H1 (cell line): ENCODE data around the gene CDC42EP4. TPM values are rescaled to one million over a fixed set of nuclear protein-coding genes. Genes with fewer than 3 reads are reported as not detected.

Source experiments
- CTCF ChIA-PET: fragments of 300-600 bp; sonication (Branson Sonifier 250); formaldehyde crosslinking; loops from one replicate; lab custom pipeline; 2021; ENCODE audit not compliant: partially characterized antibody; lab: Charles Lee
- POLR2A ChIA-PET: fragments of 300-600 bp; sonication (Branson Sonifier 250); formaldehyde crosslinking; loops from one replicate; lab custom pipeline; 2021; ENCODE audit warnings: inconsistent platforms; ENCODE audit not compliant: partially characterized antibody; lab: Charles Lee
- DNase-seq, 2 experiments: peaks; one replicate each; pipeline versions ENCODE4 v3.0.0 to v3.0.0-alpha.2; 2010 to 2022; ENCODE audit warnings: low spot score in 2 of 2, low read depth in 1 of 2, mixed read lengths in 1 of 2
- FAIRE-seq: peaks from 2 replicates; lab custom pipeline; 2011; peaks lifted over from hg19 to GRCh38; lab: Jason Lieb, UNC
- H2AFZ ChIP-seq: 2 replicates; pipeline ENCODE4 v1.8.1; 2012; ENCODE audit warnings: low read length, inconsistent platforms
- H2AK5ac ChIP-seq: 2 replicates; pipeline ENCODE4 v1.6.1; 2013; ENCODE audit warnings: low read depth, low read length
- H2BK120ac ChIP-seq: replicated peaks from 2 replicates; pipeline ENCODE3; 2013; ENCODE audit warnings: low read depth, low read length, inconsistent platforms
- H2BK12ac ChIP-seq: 2 replicates; pipeline ENCODE4 v1.6.1; 2013; ENCODE audit warnings: low read depth, low read length
- H2BK15ac ChIP-seq: 2 replicates; pipeline ENCODE4 v1.6.1; 2013; ENCODE audit warnings: low read length
- H2BK20ac ChIP-seq: 2 replicates; pipeline ENCODE4 v1.6.1; 2013; ENCODE audit warnings: low read length
- H2BK5ac ChIP-seq: 2 replicates; pipeline ENCODE4 v1.6.1; 2013; ENCODE audit warnings: low read depth, low read length
- H3K14ac ChIP-seq: 2 replicates; pipeline ENCODE4 v1.6.1; 2013; ENCODE audit warnings: inconsistent platforms; ENCODE audit not compliant: insufficient read length
- H3K18ac ChIP-seq: 2 replicates; pipeline ENCODE4 v1.6.1; 2013; ENCODE audit warnings: low read length; ENCODE audit errors: extremely low read depth
- H3K23ac ChIP-seq: 2 replicates; pipeline ENCODE4 v1.6.1; 2013; ENCODE audit warnings: inconsistent platforms; ENCODE audit not compliant: insufficient read length
- H3K23me2 ChIP-seq: 2 replicates; pipeline ENCODE4 v1.6.1; 2013; ENCODE audit warnings: low read depth, low read length
- H3K27ac ChIP-seq: 2 replicates; pipeline ENCODE4 v1.6.1; 2011; ENCODE audit warnings: low read depth, low read length, inconsistent platforms
- H3K27me3 ChIP-seq, 4 experiments: replicated peaks in 1 of 4; 1 replicate in 1 of 4; 2 replicates in 3 of 4; pipeline versions ENCODE4 v1.6.1 to v1.8.1; 2011 to 2013; ENCODE audit warnings: low read length in 3 of 4, mild to moderate bottlenecking in 3 of 4, inconsistent platforms in 2 of 4, mixed read lengths in 2 of 4, moderate library complexity in 1 of 4; ENCODE audit not compliant: control insufficient read depth in 3 of 4, insufficient read depth in 3 of 4; ENCODE audit errors: extremely low read depth in 1 of 4
- H3K36me3 ChIP-seq, 4 experiments: 2 replicates each; pipeline versions ENCODE4 v1.6.1 to v1.8.1; 2011 to 2013; ENCODE audit warnings: mild to moderate bottlenecking in 4 of 4, low read length in 3 of 4, moderate library complexity in 2 of 4, control low read depth in 1 of 4, inconsistent platforms in 1 of 4; ENCODE audit not compliant: insufficient read depth in 4 of 4, control insufficient read depth in 2 of 4
- H3K4ac ChIP-seq: replicated peaks from 2 replicates; pipeline ENCODE3; 2013; ENCODE audit warnings: low read length, low read depth, mixed read lengths, inconsistent platforms; ENCODE audit not compliant: insufficient read length
- H3K4me1 ChIP-seq, 4 experiments: replicated peaks in 1 of 4; 1 replicate in 1 of 4; 2 replicates in 3 of 4; pipeline versions ENCODE4 v1.6.1 to v1.8.1; 2011 to 2013; ENCODE audit warnings: low read length in 3 of 4, inconsistent platforms in 2 of 4, mixed read lengths in 1 of 4; ENCODE audit not compliant: insufficient read depth in 4 of 4, control insufficient read depth in 3 of 4
- H3K4me2 ChIP-seq, 2 experiments: 2 replicates each; pipeline versions ENCODE4 v1.6.1 to v1.8.1; 2011 to 2013; ENCODE audit warnings: low read depth in 2 of 2, low read length in 2 of 2, control low read depth in 1 of 2, inconsistent platforms in 1 of 2, mild to moderate bottlenecking in 1 of 2; ENCODE audit not compliant: insufficient read depth in 1 of 2
- H3K4me3 ChIP-seq, 4 experiments: fragments of 200-600, 300-600 bp in 1 of 4; sonication (generic), shearing (Covaris generic), sonication (Bioruptor Twin) in 1 of 4; 2 replicates each; pipeline versions ENCODE4 v1.5.1 to v1.8.1; 2011 to 2016; ENCODE audit warnings: low read length in 4 of 4, low read depth in 3 of 4, control low read depth in 2 of 4, inconsistent platforms in 2 of 4, mild to moderate bottlenecking in 2 of 4, mixed read lengths in 1 of 4, moderate library complexity in 1 of 4; ENCODE audit not compliant: insufficient read depth in 2 of 4; ENCODE audit errors: extremely low read depth in 1 of 4
- H3K56ac ChIP-seq: replicated peaks from 2 replicates; pipeline ENCODE3; 2013; ENCODE audit warnings: low read depth, mild to moderate bottlenecking, mixed read lengths, low read length, inconsistent platforms; ENCODE audit not compliant: insufficient read length
- H3K79me1 ChIP-seq: 2 replicates; pipeline ENCODE4 v1.6.1; 2013; ENCODE audit warnings: low read depth, low read length, control low read depth
- H3K79me2 ChIP-seq, 2 experiments: 2 replicates each; pipeline versions ENCODE4 v1.6.1 to v1.8.1; 2012 to 2013; ENCODE audit warnings: low read length in 2 of 2, mild to moderate bottlenecking in 2 of 2, inconsistent platforms in 1 of 2; ENCODE audit not compliant: insufficient read depth in 2 of 2, control insufficient read depth in 1 of 2
- H3K9ac ChIP-seq, 4 experiments: replicated peaks in 1 of 4; 1 replicate in 1 of 4; 2 replicates in 3 of 4; pipeline versions ENCODE4 v1.6.1 to v1.8.1; 2011 to 2013; ENCODE audit warnings: low read depth in 3 of 4, low read length in 3 of 4, control low read depth in 2 of 4, mild to moderate bottlenecking in 2 of 4, moderate library complexity in 2 of 4, inconsistent platforms in 1 of 4; ENCODE audit errors: extremely low read depth in 1 of 4
- H3K9me3 ChIP-seq, 2 experiments: 2 replicates each; pipeline versions ENCODE4 v1.6.1 to v1.8.1; 2012 to 2013; ENCODE audit warnings: mild to moderate bottlenecking in 2 of 2, moderate library complexity in 2 of 2, control low read depth in 1 of 2, inconsistent platforms in 1 of 2, low read depth in 1 of 2, low read length in 1 of 2, mixed read lengths in 1 of 2; ENCODE audit not compliant: insufficient read depth in 2 of 2
- H4K20me1 ChIP-seq, 2 experiments: replicated peaks in 1 of 2; 2 replicates each; pipeline versions ENCODE3 to v1.8.1; 2011 to 2013; ENCODE audit warnings: inconsistent platforms in 2 of 2, low read length in 2 of 2, mild to moderate bottlenecking in 1 of 2; ENCODE audit not compliant: insufficient read depth in 2 of 2, control insufficient read depth in 1 of 2
- H4K5ac ChIP-seq: 2 replicates; pipeline ENCODE4 v1.6.1; 2013; ENCODE audit warnings: low read length, low read depth, mixed read lengths, inconsistent platforms; ENCODE audit not compliant: insufficient read length
- H4K8ac ChIP-seq: 2 replicates; pipeline ENCODE4 v1.8.0; 2013; ENCODE audit warnings: mild to moderate bottlenecking, moderate library complexity, low read length, inconsistent platforms; ENCODE audit not compliant: insufficient read depth; ENCODE audit errors: extremely low read depth
- H4K91ac ChIP-seq: replicated peaks from 2 replicates; pipeline ENCODE3; 2013; ENCODE audit warnings: low read length, mixed read lengths, inconsistent platforms; ENCODE audit not compliant: insufficient read length
- ATF3 ChIP-seq: IDR thresholded peaks from 2 replicates; pipeline ENCODE4 v1.6.1; 2011; ENCODE audit warnings: low read depth, mild to moderate bottlenecking, low read length; ENCODE audit not compliant: insufficient read depth
- HDAC2 ChIP-seq, 2 experiments: fragments of 300-600 bp in 1 of 2; sonication (generic) in 1 of 2; IDR thresholded peaks; 2 replicates each; pipeline ENCODE4 v1.6.1; 2011 to 2012; ENCODE audit warnings: low read depth in 2 of 2, low read length in 2 of 2, mild to moderate bottlenecking in 2 of 2, moderate library complexity in 2 of 2, borderline replicate concordance in 1 of 2, inconsistent platforms in 1 of 2
- KDM1A ChIP-seq: fragments of 200-600, 300-600 bp; sonication (generic); IDR thresholded peaks from 2 replicates; pipeline ENCODE4 v1.7.1; 2016; ENCODE audit warnings: mild to moderate bottlenecking, low read length, borderline replicate concordance
- TBP ChIP-seq: IDR thresholded peaks from 2 replicates; pipeline ENCODE4 v1.6.1; 2011; ENCODE audit warnings: low read depth, low read length, improper control_type of control experiment
- YY1 ChIP-seq: IDR thresholded peaks from 2 replicates; pipeline ENCODE4 v1.6.1; 2011; ENCODE audit warnings: low read depth, mild to moderate bottlenecking, low read length
- WGBS, 2 experiments: shearing (Covaris generic) in 1 of 2; methylation state at CpG; one replicate each; pipeline versions ENCODE4 v1.1.6 to v1.1.7; 2013 to 2015; ENCODE audit warnings: low lambda C conversion rate in 2 of 2, mixed read lengths in 2 of 2, inconsistent platforms in 1 of 2, low coverage in 1 of 2, missing lambda C conversion rate in 1 of 2; ENCODE audit not compliant: insufficient replicate concordance in 2 of 2, insufficient coverage in 1 of 2, insufficient read length in 1 of 2; ENCODE audit errors: extremely low coverage in 1 of 2, missing lambda C conversion rate in 1 of 2; 5-methylcytosine and 5-hydroxymethylcytosine counted together
- polyA plus RNA-seq, 7 experiments: library from polyadenylated mRNA; depleted of rRNA in 3 of 7; stranded (reverse) in 5 of 7; unstranded in 2 of 7; fragments of >200 nt in 5 of 7; fragments of 200-250 nt in 2 of 7; gene quantifications; 1 replicate in 5 of 7; 2 replicates in 1 of 7; 4 replicates in 1 of 7; pipeline versions ENCODE4 v1.2.1 to v1.2.3, GENCODE V29; 2011 to 2013; ENCODE audit warnings: missing spikeins in 2 of 7, mixed read lengths in 2 of 7
- total RNA-seq: library from RNA; stranded (reverse); fragmentation: NEBNext Ultra II Directional; extraction: Animal tissue kit (Norgen Biotek cat#: 25700); gene quantifications from 2 replicates; pipeline ENCODE4 v1.2.1, GENCODE V29; 2021

Gene CDC42EP4
- total and polyA plus RNA-seq, 2 of the 8 experiments (the other 6 are each of a cell fraction or from before 2014, with no cell fraction given): 8.8 to 12.6 TPM

DNA sequence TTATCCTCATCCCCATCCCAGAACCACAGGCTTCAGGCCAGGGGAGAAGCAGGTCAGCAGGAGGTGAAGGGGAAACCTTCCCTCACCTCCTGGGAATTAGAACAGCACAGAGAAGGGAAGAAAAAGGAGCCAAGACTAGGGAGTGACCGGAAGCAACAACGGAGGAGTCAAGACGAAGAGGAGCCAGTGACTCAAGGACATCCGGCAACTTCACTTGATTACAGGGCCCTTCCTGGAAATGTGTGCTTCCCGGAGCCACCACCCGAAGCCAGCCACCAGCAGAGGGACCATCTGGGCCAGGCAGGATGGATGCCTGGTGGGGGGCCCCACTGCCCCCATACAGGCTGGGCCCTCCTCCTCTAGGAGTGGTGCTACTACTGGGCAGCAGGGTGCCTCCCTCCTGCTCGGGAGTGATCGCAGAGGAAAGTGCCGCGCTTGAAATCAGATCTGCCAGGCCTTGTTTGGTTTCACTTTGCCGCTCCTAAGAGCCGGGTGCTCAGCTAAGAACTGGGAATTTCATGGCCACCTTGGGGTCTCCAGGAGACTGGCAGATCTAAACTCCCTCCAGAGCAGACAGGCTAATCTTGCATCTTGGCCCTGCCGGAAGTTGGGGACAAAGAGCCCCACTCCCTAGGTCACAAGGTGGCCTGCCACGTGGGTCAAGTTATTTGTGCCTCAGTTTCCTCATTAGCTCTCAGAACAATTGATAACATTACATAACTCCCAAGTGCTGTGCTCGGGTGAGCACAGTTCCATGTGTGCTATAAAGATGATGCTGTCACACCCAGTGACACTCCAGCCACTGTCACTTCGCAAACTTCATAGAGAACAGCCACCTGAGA is 6.6 kb downstream of the CDC42EP4 start:
- Histone ChIP-seq H3K9ac (no peak overlapping the region), H3K23ac (no peak overlapping the region), H3K23me2 (peaks cover 4% of the 10 kb centered on the region; the same call in 1 of the 2 replicates), H3K79me1 (no peaks in the 10 kb centered on the region; the same call in none of the 2 replicates), H2BK12ac (peak overlapping the region; percentile 10; the same call in 1 of the 2 replicates), H4K20me1 (peaks cover 0 to 2% of the 10 kb centered on the region in 2 experiments), H4K91ac (peak overlapping the region; percentile 48), H3K14ac (no peak overlapping the region), H2AFZ (no peak overlapping the region), H3K9me3 (no peaks in the 10 kb centered on the region), H3K27ac (no peak overlapping the region), H3K79me2 (peaks cover 0 to 31% of the 10 kb centered on the region in 2 experiments; a peak in 1 of 4 replicates), H3K4me3 (no peak overlapping the region), H2BK20ac (no peak overlapping the region), H2BK5ac (peak overlapping the region; percentile 20; the same call in 1 of the 2 replicates), H3K36me3 (no peaks in the 10 kb centered on the region), H2BK15ac (no peak overlapping the region), H3K4me1 (peaks cover 10 to 28% (median 23%) of the 10 kb centered on the region in 4 experiments), H3K4ac (peak overlapping the region; percentile 66), H3K4me2 (peak overlapping the region; percentile 12 to 41), H3K56ac (no peak overlapping the region), H2BK120ac (peak overlapping the region; percentile 85), H4K8ac (no peak overlapping the region), H3K27me3 (no peaks in the 10 kb centered on the region), H3K18ac (peak overlapping the region; percentile 76), H2AK5ac (0 out of 2 replicates have a peak overlapping the region, but pooled peaks have one; percentile 1), H4K5ac (no peak overlapping the region)
- no peak for FAIRE-seq
- DNase-seq: peak in 1 of 2 experiments; percentile 63
- ChIA-PET CTCF (interaction anchor here (0.7 to 8.5 kb wide), 10 partner anchors 14 to 116 kb away, joined by 3 to 53 read pairs (median 3); no protein-coding TSS in a partner anchor), POLR2A (interaction anchor here (0.6 to 1.1 kb wide), 2 partner anchors 24 to 43 kb away, joined by 4 to 6 read pairs; partner anchors contain the start of gene CPSF4L)
- WGBS, 2 experiments: 62% methylated on average over 16 of the region's 16 CpGs; no CpG with 5 or more reads in 1 of the 2 experiments
- TF ChIP-seq TBP: peak; percentile 50; the same call in 1 of the 2 replicates
- no peak for TF ChIP-seq YY1
- peak; percentile 13; the same call in 1 of the 2 replicates for TF ChIP-seq KDM1A
- TF ChIP-seq HDAC2 (IDR thresholded peaks at IDR 0.05; ENCODE audit: borderline replicate concordance in 1 of 2, low read depth in 2 of 2, low read length in 2 of 2): 0 out of 4 replicates have a peak, but pooled peaks of 1 of the 2 experiments have one; percentile 45
- TF ChIP-seq ATF3: no peak
